ENCODE measurements around the gene GATB. TPM values are rescaled to one million over a fixed set of nuclear protein-coding genes. Genes with fewer than 3 reads are reported as not detected.

GATB gene
- total RNA-seq, 1 experiment from 2014 or later, result 21.2 TPM

- no peak for TF ChIP-seq CTCF (conservative IDR thresholded peaks at IDR 0.05)
- Histone ChIP-seq H3K27ac (ENCODE audit: insufficient read length, low read depth, low read length) (no peak overlapping the region), H3K4me1 (ENCODE audit: insufficient read depth, low read length) (no peaks in the 10 kb centered on the region), H4K8ac (replicated peaks; ENCODE audit: insufficient read length, low read depth, low read length) (no peak overlapping the region), H4K91ac (ENCODE audit: insufficient read length, low read depth, low read length) (no peak overlapping the region), H2BK15ac (ENCODE audit: low read depth, low read length) (no peak overlapping the region), H3K79me2 (ENCODE audit: insufficient read depth, low read length) (no peaks in the 10 kb centered on the region), H2AK5ac (ENCODE audit: insufficient read length, low read length) (no peak overlapping the region), H3K79me1 (ENCODE audit: insufficient read depth, low read depth, low read length, poor library complexity, severe bottlenecking) (no peaks in the 10 kb centered on the region), H4K5ac (ENCODE audit: insufficient read length, low read depth, low read length) (no peak overlapping the region), H3K56ac (ENCODE audit: insufficient read length, low read depth, low read length) (no peak overlapping the region), H2AFZ (ENCODE audit: low read length) (no peak overlapping the region), H3K23me2 (ENCODE audit: insufficient read length, low read depth, low read length, poor library complexity, severe bottlenecking) (no peaks in the 10 kb centered on the region), H2BK20ac (ENCODE audit: low read depth, low read length, poor library complexity, severe bottlenecking) (no peak overlapping the region), H3K9ac (ENCODE audit: extremely low read depth, insufficient read length, low read length) (no peak overlapping the region), H4K20me1 (ENCODE audit: control insufficient read depth, insufficient read depth, insufficient read length) (no peaks in the 10 kb centered on the region), H3K27me3 (ENCODE audit: insufficient read depth, low read length) (no peaks in the 10 kb centered on the region), H2BK5ac (ENCODE audit: insufficient read length, low read length) (no peak overlapping the region), H2BK120ac (ENCODE audit: low read depth, low read length, poor library complexity, severe bottlenecking) (no peak overlapping the region), H2BK12ac (ENCODE audit: insufficient read length, low read depth, low read length) (no peak overlapping the region), H3T11ph (ENCODE audit: low read length) (no peak overlapping the region), H3K14ac (ENCODE audit: insufficient read depth, low read length) (no peak overlapping the region), H3K18ac (ENCODE audit: insufficient read length, low read depth, low read length) (no peak overlapping the region), H3K4me2 (ENCODE audit: insufficient read depth, insufficient read length, low read length) (no peak overlapping the region), H3K9me3 (ENCODE audit: control insufficient read depth, low read depth, low read length) (no peaks in the 10 kb centered on the region), H3K23ac (ENCODE audit: insufficient read length, low read depth, low read length) (no peak overlapping the region), H3K4ac (ENCODE audit: low read depth, low read length) (no peak overlapping the region)
- Mint-ChIP-seq H3K4me1 (peaks cover 14 to 16% of the 10 kb centered on the region in 2 experiments), H3K27me3 (ENCODE audit: low read depth) (no peaks in the 10 kb centered on the region; the same call in 1 of the 2 replicates), H3K4me3 (no peak overlapping the region), H3K36me3 (ENCODE audit: insufficient read depth in 1 of 3, low read depth in 3 of 3) (peaks cover 0 to 5% (median 3%) of the 10 kb centered on the region in 3 experiments; a peak in 1 of 7 replicates), H3K27ac (peak overlapping the region in 2 of 3 experiments; percentile 10 to 42; a peak in 1 of 7 replicates), H3K9me3 (no peaks in the 10 kb centered on the region)
- no peak for DNase-seq
- WGBS (ENCODE audit: extremely low coverage, insufficient read length, low lambda C conversion rate), result no CpG with 5 or more reads among the region's 2 CpGs
These were observed 43.5 kb downstream of the GATB start for GRCh38 chr4:151717314-151717713.

Measured in H9 (cell line).